RWPE2 (cell line): ENCODE measurements around the gene MT1H.
"Not testable (repeated sequence)": the region's sequence is repeated elsewhere in the genome, so short reads cannot be mapped to it uniquely, and the experiment has no call there.

Experiments
- ATAC-seq: fragments of 200-7000 bp; cut with Tn5 transposase; 3 replicates; pipeline ENCODE4 v1.9.1; 2021; ENCODE audit warnings: low read depth
- DNase-seq: peaks from one replicate; pipeline ENCODE4 v3.0.0-alpha.2; 2020; ENCODE audit warnings: low spot score
- H3K27ac ChIP-seq: fragments of 450-650 bp; 2 replicates; pipeline ENCODE4 v1.5.1; 2017; ENCODE audit warnings: mild to moderate bottlenecking; ENCODE audit not compliant: poor library complexity, severe bottlenecking
- H3K27me3 ChIP-seq: fragments of 250-450 bp; sonication (Bioruptor Pico); 2 replicates; pipeline ENCODE4 v1.5.1; 2021; ENCODE audit warnings: mild to moderate bottlenecking, moderate library complexity; ENCODE audit not compliant: insufficient read depth, poor library complexity, severe bottlenecking
- H3K36me3 ChIP-seq: fragments of 250-450 bp; sonication (Bioruptor Pico); 2 replicates; pipeline ENCODE4 v1.5.1; 2020; ENCODE audit warnings: low read depth, mild to moderate bottlenecking, moderate library complexity
- H3K4me1 ChIP-seq: fragments of 250-450 bp; sonication (Bioruptor Pico); 2 replicates; pipeline ENCODE4 v1.5.1; 2021; ENCODE audit warnings: mild to moderate bottlenecking, moderate library complexity; ENCODE audit not compliant: insufficient read depth, poor library complexity, severe bottlenecking
- H3K4me3 ChIP-seq: fragments of 250-450 bp; sonication (Bioruptor Pico); 2 replicates; pipeline ENCODE4 v1.5.1; 2021; ENCODE audit warnings: mild to moderate bottlenecking, moderate library complexity; ENCODE audit not compliant: severe bottlenecking
- H3K9me3 ChIP-seq: fragments of 250-450 bp; sonication (Bioruptor Pico); 2 replicates; pipeline ENCODE4 v1.5.1; 2021; ENCODE audit warnings: mild to moderate bottlenecking, moderate library complexity; ENCODE audit not compliant: severe bottlenecking
- TF ChIP-seq, protein P1 (sequence below): fragments of 450-650 bp; IDR thresholded peaks from one replicate; pipeline ENCODE4 v1.5.1; 2017; ENCODE audit warnings: mild to moderate bottlenecking, moderate library complexity; ENCODE audit not compliant: poor library complexity, severe bottlenecking

MT1H gene

DNA sequence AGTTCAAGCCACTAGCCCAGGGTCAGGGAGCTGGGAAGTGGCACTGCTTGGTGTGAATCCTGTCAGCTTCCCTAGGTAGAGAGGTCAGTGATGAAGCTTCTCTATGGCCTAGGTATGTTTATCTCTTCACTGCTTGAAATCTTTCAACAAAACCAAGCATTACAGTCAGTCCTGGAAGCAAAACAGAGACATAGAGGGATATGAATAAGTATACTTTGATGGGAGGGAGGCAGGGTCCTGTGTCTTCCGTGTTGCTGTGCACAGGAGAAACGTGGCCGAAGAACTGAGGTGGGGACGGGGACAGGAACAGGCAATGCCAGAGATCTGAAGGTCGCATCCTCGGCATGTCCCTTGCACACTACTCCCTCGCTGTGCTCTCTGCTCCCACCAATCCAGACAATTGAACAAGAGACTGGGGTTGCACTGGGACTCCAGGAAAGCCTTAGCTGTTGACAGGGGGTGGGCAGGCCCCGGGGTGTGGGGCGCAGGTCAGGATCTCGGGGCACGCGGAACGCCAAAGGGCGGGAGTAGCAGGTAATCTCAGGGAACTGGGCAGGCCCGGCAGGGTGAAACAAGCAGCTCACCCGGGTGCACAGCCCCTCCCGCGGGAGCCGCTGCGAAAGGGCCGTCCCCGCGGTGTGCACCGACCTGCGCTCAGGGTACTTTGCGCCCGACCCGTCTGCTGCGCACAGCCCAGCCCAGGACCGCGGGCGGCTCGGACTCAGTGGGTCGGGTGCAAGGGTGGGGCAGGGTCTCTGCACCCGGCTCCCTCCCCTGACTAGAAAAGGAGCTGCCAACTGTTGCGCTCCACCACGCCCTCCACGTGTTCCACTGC, at the start of gene MT1H:
MT1H (plus strand) TSS at position 810 of the 835 bp plus-strand sequence. CDS start 71 bp downstream, outside the sequence.
- TF ChIP-seq, protein P1, sequence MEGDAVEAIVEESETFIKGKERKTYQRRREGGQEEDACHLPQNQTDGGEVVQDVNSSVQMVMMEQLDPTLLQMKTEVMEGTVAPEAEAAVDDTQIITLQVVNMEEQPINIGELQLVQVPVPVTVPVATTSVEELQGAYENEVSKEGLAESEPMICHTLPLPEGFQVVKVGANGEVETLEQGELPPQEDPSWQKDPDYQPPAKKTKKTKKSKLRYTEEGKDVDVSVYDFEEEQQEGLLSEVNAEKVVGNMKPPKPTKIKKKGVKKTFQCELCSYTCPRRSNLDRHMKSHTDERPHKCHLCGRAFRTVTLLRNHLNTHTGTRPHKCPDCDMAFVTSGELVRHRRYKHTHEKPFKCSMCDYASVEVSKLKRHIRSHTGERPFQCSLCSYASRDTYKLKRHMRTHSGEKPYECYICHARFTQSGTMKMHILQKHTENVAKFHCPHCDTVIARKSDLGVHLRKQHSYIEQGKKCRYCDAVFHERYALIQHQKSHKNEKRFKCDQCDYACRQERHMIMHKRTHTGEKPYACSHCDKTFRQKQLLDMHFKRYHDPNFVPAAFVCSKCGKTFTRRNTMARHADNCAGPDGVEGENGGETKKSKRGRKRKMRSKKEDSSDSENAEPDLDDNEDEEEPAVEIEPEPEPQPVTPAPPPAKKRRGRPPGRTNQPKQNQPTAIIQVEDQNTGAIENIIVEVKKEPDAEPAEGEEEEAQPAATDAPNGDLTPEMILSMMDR, result no peak
- H3K4me3 ChIP-seq, result no peak within 1 kb of the TSS
- H3K9me3 ChIP-seq, result no peaks in the 10 kb centered on the region
- no peaks in the 10 kb centered on the region for H3K36me3 ChIP-seq
- H3K4me1 ChIP-seq, result peaks cover 2% of the 10 kb centered on the region
- no peak within 1 kb of the TSS for H3K27ac ChIP-seq
- ATAC-seq (no peak), DNase-seq (no peak)
- H3K27me3 ChIP-seq, result no peaks in the 10 kb centered on the region

DNA sequence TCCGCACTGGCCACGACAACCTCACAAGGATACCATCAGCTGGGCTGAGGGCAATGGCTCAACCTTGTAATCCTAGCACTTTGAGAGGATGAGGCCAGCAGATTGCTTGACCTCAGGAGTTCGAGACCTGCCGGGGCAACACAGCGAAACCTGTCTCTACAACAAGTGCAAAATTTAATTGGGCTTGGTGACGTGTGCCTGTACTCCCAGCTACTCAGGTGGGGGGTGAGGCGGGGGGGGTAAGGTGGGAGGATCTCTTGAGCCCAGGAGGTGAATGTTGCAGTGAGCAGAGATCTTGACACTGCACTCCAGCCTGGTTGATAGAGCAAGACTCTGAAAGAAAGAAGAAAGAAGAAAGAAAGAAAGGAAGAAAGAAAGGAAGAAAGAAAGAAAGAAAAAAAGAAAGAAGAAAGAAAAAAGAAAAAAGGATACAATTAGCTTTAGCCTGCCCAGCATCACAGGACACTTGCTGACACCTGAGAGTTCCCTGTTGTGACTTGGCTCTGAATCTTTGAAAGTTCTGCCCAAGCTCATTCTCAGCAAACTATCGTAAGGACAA, 49.2 kb upstream of the MT1H start:
- H3K4me3 ChIP-seq, result no peak overlapping the region
- no peak for DNase-seq
- H3K27ac ChIP-seq, result no peak overlapping the region
- no peaks in the 10 kb centered on the region for H3K9me3 ChIP-seq
- ATAC-seq, result no peak
- H3K36me3 ChIP-seq, result no peaks in the 10 kb centered on the region
- peaks cover 2% of the 10 kb centered on the region for H3K4me1 ChIP-seq
- TF ChIP-seq, protein P1, result no peak
- H3K27me3 ChIP-seq, result no peaks in the 10 kb centered on the region

DNA sequence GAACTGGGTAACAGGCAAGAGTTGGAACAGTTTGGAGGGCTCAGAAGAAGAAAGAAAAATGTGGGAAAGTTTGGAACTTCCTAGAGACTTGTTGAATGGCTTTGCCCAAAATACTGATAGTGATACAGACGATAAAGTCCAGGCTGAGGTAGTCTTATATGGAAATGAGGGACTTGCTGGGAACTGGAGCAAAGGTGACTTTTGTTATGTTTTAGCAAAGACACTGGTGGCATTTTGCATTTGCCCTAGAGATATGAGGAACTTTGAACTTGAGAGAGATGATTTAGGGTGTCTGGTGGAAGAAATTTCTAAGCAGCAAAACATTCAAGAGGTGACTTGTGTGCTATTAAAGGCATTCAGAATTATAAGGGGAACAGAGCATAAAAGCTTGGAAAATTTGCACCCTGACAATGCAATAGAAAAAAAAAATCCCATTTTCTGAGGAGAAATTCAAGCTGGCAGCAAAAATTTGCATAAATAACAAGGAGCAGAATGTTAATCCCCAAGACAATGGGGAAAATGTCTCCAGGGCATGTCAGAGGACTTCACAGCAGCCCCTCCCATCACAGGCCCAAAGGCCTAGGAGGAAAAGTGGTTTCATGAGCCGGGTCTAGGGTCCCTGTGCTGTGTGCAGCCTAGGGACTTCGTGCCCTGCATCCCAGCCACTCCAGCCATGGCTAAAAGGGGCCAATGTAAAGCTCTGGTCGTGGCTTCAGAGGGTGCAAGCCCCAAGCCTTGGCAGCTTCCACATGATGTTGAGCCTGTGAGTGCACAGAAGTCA, 47.8 kb upstream of the MT1H start:
- not testable (repeated sequence) for H3K27me3 ChIP-seq, H3K9me3 ChIP-seq, H3K4me1 ChIP-seq, ATAC-seq, DNase-seq, H3K4me3 ChIP-seq, H3K27ac ChIP-seq, H3K36me3 ChIP-seq

DNA sequence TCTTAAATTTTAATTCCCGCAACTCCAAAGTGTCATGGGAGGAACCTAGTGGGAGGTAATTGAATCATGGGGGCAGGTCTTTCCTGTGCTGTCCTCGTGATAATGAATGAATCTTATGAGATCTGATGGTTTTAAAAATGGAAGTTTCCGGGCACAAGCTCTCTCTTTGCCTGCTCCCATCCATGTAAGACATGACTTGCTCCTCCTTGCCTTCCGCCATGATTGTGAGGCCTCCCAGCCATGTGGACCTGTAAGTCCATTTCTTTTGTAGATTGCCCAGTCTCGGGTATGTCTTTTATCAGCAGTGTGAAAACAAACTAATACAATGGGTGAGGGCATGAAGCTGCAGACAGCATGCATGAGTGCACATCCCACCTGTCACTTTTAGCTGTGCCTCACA, 46.4 kb upstream of the MT1H start:
- H3K9me3 ChIP-seq, DNase-seq, H3K27ac ChIP-seq, H3K27me3 ChIP-seq, H3K4me3 ChIP-seq, ATAC-seq, H3K4me1 ChIP-seq: not testable (repeated sequence)
- H3K36me3 ChIP-seq, result peaks cover 11% of the 10 kb centered on the region

DNA sequence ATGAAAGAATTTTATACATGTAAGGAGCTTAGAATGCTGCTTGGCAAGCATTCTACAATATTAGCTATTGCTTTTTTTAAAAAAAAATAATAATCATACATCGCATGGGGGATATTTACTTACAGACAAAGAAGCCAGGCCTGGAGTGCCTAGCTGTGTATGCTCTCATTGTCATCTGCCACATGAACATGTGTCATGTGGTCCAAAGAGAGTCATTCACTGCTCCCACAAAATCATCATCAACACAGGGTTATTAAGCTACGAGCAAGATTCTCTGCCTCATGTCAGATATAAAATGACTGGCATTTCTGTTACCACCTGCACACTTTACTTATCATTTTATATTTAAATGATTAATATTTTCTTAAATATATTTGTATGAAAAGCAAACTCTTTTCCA, 46.0 kb upstream of the MT1H start:
- H3K27ac ChIP-seq, result no peak overlapping the region
- no peak for ATAC-seq
- H3K27me3 ChIP-seq, result no peaks in the 10 kb centered on the region
- H3K9me3 ChIP-seq, result no peaks in the 10 kb centered on the region
- TF ChIP-seq, protein P1, result no peak
- peaks cover 5% of the 10 kb centered on the region for H3K4me1 ChIP-seq
- peaks cover 11% of the 10 kb centered on the region for H3K36me3 ChIP-seq
- DNase-seq, result no peak
- no peak overlapping the region for H3K4me3 ChIP-seq
